ENCODE results near the gene TRPM4.
"Not testable (repeated sequence)": the region's sequence is repeated elsewhere in the genome, so short reads cannot be mapped to it uniquely, and the experiment has no call there.

The TRPM4 gene

DNA sequence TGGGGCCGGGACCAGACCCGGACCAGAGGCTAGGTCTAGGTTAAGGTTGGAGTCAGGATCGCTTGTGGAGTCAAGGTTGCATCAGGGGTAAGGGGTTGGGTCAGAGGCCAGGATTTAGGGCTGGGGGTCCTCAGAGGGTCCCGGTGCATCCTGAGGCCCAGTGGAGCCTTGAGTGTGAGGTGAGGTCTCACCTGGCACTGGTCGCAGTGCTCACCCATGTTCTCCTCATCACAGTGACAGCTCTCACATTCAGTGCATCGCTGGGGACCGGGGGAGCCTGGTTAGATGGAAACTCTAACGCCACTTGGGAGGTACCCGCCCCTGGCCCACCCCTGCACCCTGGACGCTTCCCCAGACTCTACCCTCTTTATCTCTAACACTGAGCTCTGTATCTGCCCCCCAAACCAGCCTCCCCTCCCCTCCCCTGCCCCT, 5.5 kb upstream of the TRPM4 start:
- DNase-seq, result no peak

DNA sequence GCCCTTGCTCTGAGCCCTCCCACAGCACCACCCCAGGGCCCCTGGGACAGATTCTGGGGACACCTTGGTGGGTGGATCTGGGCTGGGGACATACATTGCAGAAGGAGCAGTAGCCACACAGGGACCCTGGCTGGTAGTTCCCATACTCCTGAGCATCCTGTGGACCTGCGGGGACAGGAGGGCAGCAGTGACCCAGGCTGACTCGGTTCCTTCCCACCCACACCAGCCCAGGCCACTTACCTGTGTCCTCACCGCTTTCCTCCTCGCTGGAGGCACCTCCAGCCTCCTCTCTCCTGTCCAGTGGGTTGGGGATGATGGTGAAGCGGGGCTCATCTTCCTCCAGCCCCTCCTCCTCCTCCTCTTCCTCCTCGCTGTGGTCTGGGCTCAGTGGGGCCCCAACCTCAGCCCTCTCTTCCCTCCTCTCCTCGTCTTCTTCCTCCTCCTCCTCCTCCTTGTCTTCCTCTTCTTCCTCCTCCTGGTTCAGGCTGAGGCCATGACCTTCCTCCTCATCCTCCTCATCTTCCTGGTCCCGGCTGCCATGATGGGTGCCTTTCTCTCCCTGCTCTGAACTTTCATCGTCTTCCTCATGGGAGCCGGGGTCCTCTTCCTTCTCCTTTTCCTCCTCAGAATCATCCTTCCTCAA, 4.3 kb upstream of the TRPM4 start:
- no peak for DNase-seq

DNA sequence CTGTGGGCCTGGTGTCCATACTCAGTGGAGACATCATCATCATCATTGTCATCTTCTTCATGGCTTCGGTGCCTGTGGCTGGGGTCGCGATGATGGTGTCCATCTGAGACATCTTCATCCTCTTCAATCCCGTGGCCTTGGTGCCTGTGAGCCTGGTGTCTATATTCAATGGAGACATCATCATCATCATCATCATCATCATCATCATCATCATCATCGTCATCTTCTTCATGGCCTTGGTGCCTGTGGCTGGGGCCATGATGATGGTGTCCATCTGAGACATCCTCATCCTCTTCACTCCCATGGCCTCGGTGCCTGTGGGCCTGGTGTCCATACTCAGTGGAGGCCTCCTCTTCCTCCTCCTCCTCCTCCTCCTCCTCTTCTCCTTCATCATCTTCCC, 3.3 kb upstream of the TRPM4 start:
- no peak for DNase-seq

DNA sequence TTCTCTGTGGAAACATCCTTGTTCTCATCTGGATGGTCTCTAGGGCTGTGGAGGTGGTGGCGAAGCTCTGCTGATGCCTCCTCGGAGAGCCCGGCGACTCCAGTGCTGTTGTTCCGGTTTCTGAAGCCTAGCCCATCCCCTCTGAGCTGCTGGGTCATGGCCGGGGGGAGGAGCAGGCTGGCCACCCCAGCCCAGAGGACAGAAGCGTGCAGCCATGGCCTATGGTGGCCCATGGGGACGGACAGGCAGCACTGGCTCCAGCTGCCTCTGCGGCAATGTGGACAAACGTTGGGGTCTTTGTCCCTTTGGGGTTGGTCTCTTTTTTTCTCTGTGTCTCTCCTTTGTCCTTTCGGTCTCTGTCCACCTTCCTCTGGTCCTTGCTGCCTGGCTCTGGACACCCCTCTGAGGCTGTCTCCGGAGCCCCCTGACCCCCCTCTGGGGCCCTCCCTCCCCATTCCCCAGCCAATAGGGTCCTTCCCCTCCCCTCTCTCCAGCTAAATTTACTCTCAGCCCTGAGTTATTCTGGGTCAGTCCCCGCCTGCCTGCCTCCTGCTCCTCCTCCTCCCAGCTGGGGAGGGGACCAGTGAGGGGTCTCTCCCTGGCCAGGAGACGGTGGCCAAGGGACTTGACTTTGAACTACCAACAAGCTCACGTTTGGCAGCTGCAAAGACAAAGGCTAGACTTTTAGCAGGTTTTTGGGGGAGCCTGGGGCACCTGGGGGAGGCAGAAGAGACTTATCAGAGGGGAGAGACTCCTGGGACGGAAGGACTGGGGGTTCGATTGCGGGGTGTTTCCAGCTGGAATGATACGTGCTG, 2.4 kb upstream of the TRPM4 start, which contains the start of gene HRC:
TSS of gene HRC (minus strand) at position 392 of the 815 bp plus-strand sequence. CDS start at position 233, 159 bp downstream.
- no peak for DNase-seq

DNA sequence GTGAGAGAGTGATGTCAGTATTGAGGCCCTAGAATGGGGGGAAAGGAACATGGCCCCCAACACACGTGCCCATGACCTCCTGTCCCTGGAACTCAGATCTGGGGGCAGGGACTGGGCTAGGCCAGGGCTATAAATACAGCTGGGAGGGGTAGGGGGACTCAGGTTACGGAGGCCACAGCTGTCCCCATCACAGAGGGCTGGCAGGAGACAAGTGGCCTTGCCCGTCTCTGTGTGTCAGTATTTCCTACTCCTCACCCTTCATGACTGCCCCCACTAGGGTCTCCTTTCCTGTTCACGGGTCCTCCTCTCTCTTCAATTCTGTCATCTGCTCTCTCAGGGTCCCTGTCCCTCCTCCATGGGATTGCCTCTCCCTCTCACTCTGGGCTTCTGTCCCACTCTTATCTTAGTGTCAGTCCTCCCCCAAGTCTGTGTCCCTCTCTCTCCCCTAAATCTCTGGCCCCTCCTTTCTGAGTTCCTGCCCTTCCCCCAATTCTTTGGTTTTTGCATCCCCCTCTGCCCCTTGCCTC, 1.7 kb upstream of the TRPM4 start:
- DNase-seq, result no peak

DNA sequence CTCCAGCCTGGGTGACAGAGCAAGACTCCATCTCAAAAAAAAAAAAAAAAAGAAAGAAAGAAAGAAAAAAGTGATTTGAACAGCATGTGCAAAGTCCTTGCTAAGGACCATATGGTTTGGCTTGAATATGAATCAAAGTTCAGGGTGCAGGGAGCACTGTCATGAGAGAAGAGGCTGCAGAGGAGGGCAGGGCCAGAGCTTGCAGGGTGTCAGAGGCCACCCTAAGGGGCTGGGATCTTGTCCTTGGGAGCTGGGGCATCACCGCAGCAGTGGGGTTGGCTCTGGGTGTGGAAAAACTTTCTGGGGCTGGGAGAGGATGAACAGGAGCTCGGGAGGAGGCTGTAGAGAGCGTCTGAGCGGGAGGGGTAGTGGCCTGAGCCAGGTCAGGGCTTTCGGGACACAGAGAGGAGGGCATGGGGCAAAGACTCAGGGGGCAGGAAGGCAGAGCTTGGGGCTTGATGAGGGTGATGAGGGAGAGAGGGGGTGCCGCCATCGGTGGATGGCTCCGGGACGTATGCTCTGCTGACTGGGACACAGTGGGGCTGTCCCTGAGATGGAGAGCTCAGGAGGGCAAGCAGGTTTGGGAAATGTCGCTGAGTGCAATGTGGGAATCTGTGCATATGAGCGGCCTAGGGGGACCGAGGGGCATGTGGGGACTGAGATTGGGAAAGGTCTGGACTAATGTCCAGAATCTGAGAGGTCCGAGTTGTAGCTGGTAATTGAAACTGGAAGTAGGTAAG, 3.0 kb downstream of the TRPM4 start:
- no peak for DNase-seq

DNA sequence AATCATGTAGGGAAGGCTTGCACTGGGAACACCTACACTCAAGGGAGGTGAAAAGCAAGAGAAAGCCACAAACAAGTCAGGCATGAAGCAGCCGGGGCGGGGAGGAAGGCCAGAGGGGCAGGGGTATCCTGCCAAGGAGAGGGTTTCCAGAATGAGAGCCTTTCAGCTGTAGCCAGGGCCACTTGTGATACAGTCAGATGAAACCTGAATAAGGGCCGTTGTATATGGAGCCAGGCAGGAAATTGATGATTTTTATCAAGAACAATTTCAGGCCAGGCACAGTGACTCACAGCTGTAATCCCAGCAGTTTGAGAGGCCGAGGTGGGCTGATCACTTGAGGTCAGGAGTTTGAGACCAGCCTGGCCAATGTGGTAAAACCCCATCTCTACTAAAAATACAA, 4.4 kb downstream of the TRPM4 start:
- no peak for DNase-seq

DNA sequence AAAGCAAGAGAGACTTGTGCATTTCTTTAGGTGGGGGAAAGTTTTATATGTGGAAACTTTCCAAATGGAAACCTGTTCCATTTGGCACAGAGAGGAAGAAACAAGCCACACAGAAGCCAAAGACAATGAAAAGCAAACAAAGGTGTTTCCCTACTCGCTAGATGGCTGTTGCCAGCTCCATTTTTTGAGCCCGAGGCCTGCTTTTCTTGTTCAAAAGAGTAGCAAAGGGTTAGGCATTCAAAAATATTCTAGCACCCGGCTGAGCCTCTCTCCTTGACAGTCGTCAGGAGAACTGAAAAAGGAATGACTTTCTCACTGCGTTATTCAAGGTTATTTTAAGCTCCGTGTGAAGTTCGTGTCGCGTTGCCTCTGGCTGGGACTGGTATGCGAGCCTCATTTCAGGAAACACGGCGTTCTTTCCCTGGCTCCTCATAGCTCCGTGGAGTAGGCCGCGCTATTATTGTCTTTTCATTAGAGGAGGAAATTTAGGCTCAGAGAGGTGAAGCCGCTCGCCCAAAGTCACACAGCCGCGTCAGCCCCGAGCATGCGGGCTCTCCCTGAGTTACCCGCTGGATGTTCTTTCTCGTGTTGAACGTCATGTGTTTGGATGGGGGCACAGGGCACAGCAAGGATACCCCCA, 7.6 kb downstream of the TRPM4 start:
- no peak for DNase-seq

DNA sequence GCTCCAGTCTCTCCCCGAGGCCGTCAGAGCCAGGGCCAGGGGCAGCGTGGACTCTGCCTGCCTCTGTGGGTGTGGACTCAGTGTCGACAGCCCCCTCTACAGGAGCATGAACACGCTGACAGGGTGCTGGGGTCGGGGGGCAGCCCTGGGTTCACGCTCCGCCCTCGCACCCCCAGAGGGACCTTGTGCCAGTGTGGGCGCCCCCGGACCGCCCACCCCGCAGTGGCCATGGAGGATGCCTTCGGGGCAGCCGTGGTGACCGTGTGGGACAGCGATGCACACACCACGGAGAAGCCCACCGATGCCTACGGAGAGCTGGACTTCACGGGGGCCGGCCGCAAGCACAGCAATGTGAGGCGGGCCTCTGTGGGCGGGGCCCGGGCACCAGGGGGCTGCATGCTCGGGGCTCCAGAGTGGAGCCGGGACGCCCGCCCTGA, 8.3 kb downstream of the TRPM4 start:
- no peak for DNase-seq

DNA sequence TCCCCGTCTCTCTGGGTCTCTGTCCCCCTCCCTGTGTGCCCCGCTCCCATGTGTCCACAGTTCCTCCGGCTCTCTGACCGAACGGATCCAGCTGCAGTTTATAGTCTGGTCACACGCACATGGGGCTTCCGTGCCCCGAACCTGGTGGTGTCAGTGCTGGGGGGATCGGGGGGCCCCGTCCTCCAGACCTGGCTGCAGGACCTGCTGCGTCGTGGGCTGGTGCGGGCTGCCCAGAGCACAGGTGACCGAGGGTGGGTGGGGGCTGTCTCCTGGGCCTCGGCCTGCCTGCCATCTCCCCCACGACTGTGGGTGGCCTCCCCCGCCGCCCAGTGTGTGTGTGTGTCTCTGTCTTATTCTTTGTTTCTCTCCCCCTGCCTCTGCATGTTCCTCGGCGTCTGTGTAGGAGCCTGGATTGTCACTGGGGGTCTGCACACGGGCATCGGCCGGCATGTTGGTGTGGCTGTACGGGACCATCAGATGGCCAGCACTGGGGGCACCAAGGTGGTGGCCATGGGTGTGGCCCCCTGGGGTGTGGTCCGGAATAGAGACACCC, 10.3 kb downstream of the TRPM4 start:
- no peak for DNase-seq

DNA sequence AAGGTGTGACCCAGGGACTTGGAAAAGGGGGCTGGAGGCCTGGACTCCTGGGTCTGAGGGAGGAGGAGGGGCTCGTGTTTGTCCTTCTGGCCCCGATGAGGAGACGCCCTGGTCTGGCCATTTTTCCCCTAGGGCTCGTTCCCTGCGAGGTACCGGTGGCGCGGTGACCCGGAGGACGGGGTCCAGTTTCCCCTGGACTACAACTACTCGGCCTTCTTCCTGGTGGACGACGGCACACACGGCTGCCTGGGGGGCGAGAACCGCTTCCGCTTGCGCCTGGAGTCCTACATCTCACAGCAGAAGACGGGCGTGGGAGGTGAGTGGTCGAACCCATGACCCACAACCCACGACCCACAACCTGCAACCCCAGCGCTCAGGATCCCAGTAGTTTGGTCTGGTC, 10.8 kb downstream of the TRPM4 start:
- DNase-seq, result no peak

DNA sequence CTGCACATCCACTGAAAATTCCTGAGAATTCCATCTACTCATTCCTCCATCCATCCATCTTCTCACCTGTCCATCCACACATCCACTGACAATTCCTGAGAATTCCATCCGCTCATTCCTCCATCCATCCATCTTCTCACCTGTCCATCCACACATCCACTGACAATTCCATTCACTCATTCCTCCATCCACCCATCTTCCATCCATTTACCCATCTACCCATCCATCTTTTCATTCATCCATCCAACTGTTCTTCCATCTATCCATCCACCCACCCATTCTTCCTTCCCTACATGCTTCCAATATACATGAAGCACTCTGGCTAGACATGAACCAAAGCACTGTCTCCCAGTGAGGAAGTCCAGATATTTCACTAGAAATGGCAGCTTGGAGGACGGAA, 15.6 kb downstream of the TRPM4 start:
- DNase-seq, result no peak

DNA sequence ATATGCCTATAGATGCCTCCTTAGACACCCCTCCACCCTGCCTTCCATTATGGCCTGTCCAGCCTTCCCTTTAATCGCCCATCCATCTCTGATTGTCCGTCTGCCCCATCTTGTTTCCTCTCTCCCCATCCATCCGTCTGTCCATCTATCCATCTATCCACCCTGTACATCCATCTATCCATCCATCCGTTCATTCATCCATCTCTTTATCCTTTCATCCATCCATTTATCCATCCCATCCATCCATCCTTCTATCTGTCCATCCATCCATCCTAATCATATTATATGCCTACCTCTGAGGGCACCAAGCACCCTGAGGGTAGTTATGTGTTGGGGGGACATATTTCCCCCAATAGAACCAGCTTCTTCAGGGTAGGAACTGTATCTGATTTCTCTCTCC, 23.1 kb downstream of the TRPM4 start:
- DNase-seq, result no peak

DNA sequence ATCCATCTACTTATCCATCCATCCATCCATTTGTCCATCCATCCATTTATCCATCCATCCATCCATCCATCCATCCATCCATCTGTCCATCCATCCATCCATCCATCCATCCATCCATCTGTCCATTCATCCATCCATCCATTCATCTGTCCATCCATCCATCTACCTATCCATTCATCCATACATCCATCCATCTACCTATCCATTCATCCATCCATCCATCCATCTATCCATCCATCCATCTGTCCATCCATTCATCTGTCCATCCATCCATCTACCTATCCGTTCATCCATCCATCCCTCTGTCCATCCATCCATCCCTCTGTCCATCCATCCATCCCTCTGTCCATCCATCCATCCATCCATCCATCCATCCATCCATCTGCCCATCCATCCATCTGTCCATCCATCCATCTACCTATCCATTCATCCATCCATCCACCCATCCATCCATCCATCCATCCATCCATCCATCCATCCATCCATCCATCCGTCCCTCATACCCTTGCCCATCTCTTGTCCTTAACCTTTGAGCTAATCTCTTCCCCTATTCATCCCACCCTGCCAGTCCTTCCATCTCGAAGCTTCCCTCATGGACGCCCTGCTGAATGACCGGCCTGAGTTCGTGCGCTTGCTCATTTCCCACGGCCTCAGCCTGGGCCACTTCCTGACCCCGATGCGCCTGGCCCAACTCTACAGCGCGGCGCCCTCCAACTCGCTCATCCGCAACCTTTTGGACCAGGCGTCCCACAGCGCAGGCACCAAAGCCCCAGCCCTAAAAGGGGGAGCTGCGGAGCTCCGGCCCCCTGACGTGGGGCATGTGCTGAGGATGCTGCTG, 24.6 kb downstream of the TRPM4 start:
- not testable (repeated sequence) for DNase-seq

DNA sequence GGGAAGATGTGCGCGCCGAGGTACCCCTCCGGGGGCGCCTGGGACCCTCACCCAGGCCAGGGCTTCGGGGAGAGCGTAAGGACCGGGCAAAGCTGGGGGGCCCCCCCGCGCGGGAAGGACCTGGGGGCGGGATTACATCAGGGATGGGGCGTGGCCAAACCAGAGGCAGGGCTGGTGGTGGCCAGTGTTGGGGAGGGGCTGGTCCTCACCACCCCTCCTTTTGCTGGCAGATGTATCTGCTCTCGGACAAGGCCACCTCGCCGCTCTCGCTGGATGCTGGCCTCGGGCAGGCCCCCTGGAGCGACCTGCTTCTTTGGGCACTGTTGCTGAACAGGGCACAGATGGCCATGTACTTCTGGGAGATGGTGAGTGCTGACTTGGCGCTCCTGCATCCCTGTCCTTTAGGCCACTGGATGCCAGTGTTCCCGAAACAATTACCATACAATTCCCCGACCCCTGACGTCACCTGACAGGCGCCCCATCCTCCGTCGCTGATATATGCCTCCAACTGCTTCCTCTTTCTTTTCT, 25.3 kb downstream of the TRPM4 start:
- no peak for DNase-seq

DNA sequence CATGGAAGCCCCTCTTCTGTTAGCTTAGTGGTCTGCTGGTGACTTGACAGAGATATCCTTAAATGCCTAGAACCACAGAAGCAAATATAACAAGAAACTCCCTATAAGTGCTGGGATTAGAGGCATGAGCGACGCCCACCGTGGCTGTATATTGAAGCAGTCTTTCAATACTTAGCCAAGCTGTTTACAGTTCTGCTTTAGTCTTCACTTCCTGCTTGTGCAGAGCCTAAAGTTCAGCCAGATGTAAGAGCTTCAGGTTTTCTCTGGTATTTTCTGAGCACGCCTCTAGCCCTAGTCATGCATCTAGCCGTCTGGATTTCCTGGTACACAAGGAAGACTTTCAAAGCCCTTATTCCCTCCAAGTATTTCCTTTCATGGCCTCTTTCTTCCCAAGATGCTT, 28.5 kb downstream of the TRPM4 start:
- no peak for DNase-seq

DNA sequence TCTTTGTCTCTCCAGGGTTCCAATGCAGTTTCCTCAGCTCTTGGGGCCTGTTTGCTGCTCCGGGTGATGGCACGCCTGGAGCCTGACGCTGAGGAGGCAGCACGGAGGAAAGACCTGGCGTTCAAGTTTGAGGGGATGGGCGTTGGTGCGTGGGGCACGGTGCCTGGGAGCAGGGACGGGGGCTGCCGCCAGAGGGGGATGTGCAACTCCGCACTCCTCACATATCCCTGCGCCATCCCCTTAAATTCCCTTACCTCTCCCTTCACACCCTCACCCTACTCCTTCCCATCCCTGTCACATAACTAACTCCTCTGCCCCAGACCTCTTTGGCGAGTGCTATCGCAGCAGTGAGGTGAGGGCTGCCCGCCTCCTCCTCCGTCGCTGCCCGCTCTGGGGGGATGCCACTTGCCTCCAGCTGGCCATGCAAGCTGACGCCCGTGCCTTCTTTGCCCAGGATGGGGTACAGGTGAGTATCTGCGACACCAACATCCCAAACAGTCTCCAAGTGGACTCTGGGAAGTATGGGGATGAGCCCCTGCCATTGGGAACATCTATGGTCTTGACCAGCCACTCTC, 31.1 kb downstream of the TRPM4 start:
- no peak for DNase-seq

DNA sequence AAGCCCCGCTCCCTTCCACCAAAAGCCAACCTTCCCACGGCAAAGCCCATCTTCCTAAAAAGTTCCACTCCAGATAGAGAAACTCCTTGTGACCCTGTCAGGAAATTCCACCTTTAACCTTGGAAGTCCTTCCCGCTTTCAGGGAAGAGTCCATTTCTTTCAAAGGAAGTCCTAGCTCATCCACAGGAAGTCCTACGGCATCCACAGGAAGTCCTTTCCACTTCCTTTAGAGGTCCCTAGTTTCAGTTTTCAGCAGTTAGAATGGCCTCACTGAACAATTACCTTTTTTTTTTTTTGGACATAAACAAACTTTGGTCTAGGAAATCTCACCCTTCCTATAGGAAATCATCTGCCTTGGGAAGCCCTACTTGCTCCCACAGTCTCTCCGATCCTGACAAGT, 31.7 kb downstream of the TRPM4 start:
- no peak for DNase-seq

DNA sequence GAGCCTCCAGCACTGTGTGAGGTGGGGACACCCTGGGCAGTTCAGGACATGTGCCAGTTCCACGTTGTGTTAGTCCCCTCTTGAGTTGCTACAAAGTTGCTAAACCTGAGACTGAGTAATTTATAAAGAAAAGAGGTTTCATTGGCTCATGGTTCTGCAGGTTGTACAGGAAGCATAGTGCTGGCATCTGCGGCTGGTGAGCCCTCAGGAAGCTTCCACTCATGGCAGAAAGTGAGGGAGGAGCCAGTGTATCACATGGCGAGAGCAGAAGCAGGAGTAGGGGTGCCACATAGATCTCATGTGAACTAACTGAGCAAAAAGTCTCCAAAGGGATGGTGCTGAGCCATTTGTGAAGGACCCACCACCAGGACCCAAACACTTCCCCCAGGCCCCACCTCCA, 33.2 kb downstream of the TRPM4 start:
- no peak for DNase-seq

DNA sequence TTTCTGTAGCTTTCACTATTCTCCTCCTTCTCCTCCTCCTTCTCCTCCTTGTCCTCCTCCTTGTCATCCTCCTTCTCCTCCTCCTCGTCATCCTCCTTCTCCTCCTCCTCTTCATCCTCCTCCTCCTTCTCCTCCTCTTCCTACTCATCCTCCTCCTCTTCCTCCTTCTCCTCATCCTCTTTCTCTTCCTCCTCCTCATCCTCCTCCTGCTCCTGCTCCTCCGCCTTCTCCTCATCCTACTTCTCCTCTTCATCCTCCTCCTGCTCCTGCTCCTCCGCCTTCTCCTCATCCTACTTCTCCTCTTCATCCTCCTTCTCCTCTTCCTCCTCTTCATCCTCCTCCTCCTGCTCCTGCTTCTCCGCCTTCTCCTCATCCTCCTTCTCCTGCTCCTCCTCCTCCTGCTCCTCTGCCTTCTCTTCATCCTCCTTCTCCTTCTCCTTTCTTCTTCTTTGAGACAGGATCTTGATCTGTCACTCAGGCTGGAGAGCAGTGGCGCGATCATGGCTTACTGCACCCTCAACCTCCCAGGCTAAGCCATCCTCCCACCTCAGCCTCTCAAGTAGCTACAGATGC, 36.3 kb downstream of the TRPM4 start:
- no peak for DNase-seq

DNA sequence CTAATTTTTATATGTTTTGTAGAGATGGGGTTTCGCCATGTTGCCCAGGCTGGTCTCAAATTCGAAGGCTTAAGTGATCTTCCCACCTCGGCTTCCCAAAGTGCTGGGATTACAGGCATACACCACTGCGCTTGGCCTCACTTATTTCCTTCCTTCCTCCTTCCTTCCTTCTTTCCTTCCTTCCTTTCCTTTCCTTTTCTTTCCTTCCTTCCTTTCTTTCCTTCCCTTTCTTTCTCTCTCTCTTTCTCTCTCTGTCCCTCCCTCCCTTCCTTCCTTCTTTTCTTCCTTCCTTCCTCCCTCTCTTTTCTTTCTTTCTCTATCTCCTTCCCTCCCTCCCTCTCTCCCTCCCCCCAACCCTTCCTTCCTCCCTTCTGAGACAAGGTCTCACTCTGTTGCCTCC, 36.8 kb downstream of the TRPM4 start:
- no peak for DNase-seq
